Keratinocyte (primary cell): Measurements from ENCODE around the gene MAP7D2.

Source experiments
- EZH2 ChIP-seq: IDR thresholded peaks from one replicate; pipeline ENCODE4 v1.6.1; 2012; ENCODE audit warnings: inconsistent platforms, mild to moderate bottlenecking, low read length, moderate library complexity
- TF ChIP-seq, protein P1 (sequence below), 3 experiments: IDR thresholded peaks in 1 of 3; conservative IDR thresholded peaks in 1 of 3; optimal IDR thresholded peaks in 1 of 3; 2 replicates in 2 of 3; 3 replicates in 1 of 3; pipeline versions ENCODE3 to v1.5.1; 2011; ENCODE audit warnings: low read length in 3 of 3, mild to moderate bottlenecking in 3 of 3, moderate library complexity in 2 of 3, control low read depth in 1 of 3, inconsistent platforms in 1 of 3; ENCODE audit not compliant: insufficient read depth in 2 of 3; ENCODE audit errors: extremely low read depth in 1 of 3

DNA sequence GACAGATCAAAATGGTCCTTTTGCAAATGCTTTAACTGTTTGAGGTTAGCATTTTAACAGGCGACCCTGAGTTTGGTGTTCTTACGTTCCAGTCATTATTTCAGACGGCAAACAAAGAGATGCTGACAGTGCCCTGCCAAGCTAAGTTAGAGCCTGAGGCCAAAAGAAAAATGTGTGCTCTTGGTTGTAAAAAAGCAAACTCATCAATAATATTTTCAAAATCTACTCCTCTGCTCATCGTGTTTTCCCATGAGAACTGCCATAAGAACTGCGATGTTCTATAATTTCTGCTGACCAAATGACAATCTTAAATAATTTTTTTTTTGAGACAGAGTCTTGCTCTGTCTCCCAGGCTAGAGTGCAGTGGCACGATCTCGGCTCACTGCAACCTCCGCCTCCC lies 63.2 kb downstream of the MAP7D2 start:
- TF ChIP-seq, protein P1, sequence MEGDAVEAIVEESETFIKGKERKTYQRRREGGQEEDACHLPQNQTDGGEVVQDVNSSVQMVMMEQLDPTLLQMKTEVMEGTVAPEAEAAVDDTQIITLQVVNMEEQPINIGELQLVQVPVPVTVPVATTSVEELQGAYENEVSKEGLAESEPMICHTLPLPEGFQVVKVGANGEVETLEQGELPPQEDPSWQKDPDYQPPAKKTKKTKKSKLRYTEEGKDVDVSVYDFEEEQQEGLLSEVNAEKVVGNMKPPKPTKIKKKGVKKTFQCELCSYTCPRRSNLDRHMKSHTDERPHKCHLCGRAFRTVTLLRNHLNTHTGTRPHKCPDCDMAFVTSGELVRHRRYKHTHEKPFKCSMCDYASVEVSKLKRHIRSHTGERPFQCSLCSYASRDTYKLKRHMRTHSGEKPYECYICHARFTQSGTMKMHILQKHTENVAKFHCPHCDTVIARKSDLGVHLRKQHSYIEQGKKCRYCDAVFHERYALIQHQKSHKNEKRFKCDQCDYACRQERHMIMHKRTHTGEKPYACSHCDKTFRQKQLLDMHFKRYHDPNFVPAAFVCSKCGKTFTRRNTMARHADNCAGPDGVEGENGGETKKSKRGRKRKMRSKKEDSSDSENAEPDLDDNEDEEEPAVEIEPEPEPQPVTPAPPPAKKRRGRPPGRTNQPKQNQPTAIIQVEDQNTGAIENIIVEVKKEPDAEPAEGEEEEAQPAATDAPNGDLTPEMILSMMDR (optimal IDR thresholded peaks at IDR 0.05 in 1 of 3, IDR thresholded peaks at IDR 0.05 in 1 of 3, conservative IDR thresholded peaks at IDR 0.05 in 1 of 3; ENCODE audit: extremely low read depth in 1 of 3, insufficient read depth in 2 of 3, low read length in 3 of 3) = no peak
- no peak for TF ChIP-seq EZH2
